HG02763 (cell line): ENCODE data around the gene LRRC46.

Experiments used
- ATAC-seq: cut with Tn5 transposase; IDR thresholded peaks from one replicate; pipeline ENCODE4 v1.9.1; 2021; ENCODE audit warnings: mild to moderate bottlenecking, moderate library complexity; ENCODE audit not compliant: unreplicated experiment

Gene LRRC46

GRCh38 chr17:47829870-47830269 lies 1.6 kb upstream of the LRRC46 start:
- ATAC-seq = no peak

DNA sequence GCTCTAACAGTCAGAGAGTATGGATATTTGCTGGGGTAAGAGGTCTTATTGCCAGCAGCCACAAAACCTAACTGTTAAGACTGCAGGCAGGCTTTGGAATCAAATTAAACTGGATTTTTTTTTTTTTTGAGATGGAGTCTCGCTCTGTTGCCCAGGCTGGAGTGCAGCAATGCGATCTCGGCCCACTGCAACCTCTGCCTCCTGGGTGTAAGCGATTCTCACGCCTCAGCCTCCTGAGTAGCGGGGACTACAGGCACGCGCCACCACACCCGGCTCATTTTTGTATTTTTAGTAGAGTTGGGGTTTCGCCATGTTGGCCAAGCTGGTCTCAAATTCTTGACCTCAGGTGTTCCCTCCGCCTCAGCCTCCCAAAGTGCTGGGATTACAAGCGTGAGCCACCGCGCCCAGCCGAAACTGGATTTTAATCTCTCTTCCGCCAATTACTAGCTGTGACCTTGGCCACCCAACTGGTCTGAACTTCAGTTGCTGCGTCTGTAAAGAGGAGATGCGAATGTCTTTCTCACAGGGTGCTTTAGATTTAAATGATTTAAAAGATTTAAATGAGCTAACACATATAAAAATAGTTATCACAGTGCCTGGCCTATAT lies 971 bp upstream of the LRRC46 start:
- ATAC-seq = no peak

GRCh38 chr17:47831934-47832327 lies 461 bp downstream of the LRRC46 start:
- ATAC-seq = no peak

DNA sequence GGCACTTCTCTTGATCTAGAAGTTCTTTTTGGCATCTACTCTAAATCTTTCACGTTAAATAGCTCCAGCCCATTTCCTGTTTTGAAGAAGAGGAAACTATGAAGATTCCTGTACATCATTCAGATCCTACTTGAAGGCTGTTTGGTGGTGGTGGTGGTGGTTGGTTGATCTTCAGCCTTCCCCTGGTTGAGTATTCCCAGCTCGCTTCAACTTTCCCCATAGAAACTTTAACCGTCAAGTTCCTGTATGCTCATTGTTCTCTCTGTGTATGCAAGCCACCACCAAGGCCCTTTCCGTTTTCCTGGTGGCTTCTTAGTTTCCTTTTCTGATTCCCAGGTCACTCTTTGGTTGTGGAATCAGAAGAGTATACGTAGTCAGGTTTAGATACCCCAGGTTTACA lies 3.3 kb downstream of the LRRC46 start:
- no peak for ATAC-seq

GRCh38 chr17:47836601-47837000 lies 5.1 kb downstream of the LRRC46 start:
- no peak for ATAC-seq

- no peak for ATAC-seq
Measured at GRCh38 chr17:47837401-47838039, 6.0 kb downstream of the LRRC46 start.

GRCh38 chr17:47838636-47839035 lies 7.2 kb downstream of the LRRC46 start:
- no peak for ATAC-seq

DNA sequence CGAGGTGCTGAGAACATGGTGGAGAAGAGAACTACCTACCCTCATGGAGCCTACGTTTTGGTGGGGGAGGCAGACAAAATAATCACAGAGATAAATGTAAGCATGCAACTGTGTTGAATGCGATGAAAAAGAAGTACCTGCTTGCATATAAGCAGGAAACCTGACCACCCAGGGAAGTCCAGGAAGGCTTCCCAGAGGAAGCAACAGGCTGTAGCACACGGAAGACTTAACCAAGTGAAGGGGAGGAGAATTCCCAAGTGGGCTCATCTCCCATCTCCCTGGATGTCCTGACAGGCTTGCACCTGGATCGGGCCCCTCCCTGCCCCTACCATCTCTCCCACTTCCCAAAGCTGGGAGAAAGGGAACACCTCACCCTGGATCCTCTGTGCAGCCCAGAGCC lies 7.6 kb downstream of the LRRC46 start:
- no peak for ATAC-seq

DNA sequence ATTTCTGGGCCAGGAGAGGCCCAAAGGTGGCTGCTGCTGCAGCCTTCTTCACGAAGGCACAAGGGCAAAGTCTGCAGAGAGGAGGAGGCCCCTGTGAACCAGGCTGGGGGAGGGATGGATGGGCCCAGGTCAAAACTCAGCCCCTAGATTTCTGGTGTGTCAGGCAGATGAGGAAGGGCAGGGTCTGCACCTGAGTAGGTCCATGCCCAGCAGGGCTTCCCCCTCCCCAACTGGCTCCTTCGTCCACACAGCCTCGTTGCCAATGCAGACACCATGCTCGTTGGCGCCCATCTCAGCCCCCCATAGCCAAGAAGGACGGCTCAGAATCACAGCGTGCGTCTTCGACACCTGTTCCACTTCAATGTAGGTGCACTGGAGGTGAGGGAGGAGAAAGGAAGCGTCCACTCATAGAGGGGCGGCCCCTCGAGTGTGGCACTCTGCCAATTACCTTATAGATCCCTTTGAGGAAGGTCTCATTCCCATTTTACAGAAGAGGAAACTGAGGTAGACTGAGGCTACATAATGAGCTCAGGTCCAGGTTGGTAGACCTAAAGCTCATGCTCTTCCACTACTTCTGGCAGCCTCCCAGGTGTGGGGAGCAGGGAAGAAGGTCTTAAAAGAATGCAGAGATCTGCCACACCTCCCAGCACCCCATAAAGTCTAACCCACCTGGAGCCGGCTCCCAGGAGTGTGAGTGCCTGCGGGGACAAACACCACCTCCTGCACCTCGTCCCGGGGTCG lies 8.7 kb downstream of the LRRC46 start:
- no peak for ATAC-seq

DNA sequence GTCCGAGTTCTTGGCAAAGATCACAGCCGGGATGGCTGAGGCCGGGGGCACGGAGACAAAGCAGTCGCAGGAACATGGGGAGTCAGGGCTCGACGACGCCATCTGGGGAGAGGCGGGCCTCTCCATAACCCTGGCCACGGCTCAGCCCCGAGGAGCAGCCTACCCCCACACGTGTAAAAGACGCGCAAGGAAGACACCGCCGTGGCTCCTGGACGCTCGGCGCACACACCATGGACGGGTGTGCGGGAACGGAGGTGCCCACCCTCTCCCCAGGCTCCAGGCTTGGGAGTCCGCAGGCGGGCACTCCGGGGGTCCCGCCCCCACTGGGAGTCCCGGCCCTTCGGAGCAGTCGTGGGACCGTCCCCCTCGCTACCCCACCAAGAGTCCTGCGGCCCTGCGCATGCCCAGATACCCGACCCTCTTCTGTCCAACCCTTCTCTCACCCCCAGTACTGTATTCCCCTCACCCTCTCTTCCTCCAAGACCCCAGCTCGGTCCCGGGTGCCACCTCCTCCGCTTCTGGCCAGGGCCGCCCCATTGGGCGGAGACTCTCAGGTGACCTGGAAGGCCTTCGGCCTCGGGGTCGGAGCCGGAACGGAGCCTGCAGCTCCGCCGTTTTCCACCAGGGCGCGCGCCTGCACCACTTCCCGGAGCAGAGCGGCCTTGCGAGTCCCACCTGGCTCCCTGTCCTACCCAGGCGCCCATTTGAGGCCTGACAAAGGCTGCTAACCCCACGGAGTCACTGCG lies 9.4 kb downstream of the LRRC46 start, which contains the start of gene SCRN2:
TSS of gene SCRN2 (minus strand) at position 532 of the 746 bp plus-strand sequence. CDS start at position 102, 430 bp downstream.
- ATAC-seq = peak; percentile 67

DNA sequence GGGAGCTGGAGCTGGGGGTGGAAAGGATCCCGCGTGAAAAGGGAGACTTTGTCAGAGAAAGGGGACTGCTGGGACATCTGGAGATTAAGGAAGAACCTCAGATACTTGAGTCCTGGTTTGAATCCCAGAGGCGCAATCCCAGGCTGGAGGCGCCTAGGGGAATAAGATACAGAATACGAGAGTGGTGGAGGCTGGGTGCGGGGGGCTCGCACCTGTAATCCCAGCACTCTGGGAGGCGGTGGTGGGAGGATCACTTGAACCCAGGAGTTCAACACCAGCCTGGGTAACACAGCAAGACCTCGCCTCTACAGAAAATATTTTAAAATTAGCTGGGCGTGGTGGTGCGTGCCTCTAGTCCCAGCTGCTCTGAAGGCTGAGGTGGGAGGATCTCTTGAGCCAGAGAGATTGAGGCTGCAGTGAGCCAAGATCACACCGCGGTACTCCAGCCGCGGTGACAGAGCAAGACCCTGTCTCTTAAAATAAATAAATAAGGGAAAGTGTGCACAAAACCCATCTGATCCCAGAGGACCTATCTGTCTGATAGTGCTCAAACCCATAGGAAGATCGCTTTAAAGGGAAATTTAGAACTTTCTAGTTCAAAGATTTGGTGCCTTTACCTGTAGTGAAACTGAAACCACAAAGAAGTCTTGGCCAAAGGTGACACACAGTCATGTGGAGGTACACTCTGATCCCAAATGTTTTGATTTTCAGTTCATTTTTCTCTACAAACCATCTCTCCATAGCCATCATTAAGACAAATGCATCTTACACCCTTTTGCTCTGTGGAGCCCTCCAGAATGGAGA lies 10.2 kb downstream of the LRRC46 start:
- no peak for ATAC-seq

GRCh38 chr17:47843391-47843730 lies 11.9 kb downstream of the LRRC46 start:
- ATAC-seq = no peak

DNA sequence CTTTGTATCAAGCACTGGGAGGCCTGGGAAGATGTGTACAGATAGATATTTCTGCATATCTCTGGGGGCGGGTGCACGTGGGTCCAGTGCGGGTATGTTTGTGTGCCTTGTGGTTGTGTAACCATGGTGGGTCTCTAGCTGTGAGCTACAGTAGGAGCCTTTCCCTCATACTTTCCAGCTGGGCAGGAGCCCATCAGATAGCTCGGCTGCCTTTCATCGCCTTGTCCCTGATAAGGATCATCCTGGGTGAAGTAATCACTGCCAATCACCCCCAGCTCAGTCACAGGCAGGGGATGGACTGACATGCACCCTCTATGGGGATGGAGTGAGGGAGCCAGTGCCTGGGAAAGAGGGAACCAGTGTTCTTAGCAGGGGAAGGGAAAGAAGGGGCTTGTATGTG lies 12.8 kb downstream of the LRRC46 start:
- ATAC-seq = no peak

GRCh38 chr17:47844814-47845715 lies 13.6 kb downstream of the LRRC46 start:
- no peak for ATAC-seq

DNA sequence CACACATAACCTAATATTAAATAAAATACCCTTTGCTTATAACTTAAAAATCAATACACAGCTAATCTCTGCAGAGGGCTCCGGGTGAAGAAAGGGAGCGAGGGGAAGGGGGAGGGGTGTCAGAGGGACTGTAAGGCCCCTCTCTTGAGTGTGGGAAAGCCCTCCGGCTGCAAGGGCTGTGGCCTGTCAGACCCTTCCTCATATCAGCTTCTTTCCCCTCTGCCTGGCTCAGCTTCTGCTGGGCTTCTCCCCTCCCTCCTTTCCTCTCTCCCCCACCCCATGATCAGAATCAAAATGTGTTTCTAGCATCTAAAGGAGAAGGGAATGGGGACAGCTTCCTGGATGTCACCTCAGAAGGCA lies 14.2 kb downstream of the LRRC46 start:
- ATAC-seq = no peak

- ATAC-seq = no peak
Measured at GRCh38 chr17:47846716-47847340, 15.4 kb downstream of the LRRC46 start.

DNA sequence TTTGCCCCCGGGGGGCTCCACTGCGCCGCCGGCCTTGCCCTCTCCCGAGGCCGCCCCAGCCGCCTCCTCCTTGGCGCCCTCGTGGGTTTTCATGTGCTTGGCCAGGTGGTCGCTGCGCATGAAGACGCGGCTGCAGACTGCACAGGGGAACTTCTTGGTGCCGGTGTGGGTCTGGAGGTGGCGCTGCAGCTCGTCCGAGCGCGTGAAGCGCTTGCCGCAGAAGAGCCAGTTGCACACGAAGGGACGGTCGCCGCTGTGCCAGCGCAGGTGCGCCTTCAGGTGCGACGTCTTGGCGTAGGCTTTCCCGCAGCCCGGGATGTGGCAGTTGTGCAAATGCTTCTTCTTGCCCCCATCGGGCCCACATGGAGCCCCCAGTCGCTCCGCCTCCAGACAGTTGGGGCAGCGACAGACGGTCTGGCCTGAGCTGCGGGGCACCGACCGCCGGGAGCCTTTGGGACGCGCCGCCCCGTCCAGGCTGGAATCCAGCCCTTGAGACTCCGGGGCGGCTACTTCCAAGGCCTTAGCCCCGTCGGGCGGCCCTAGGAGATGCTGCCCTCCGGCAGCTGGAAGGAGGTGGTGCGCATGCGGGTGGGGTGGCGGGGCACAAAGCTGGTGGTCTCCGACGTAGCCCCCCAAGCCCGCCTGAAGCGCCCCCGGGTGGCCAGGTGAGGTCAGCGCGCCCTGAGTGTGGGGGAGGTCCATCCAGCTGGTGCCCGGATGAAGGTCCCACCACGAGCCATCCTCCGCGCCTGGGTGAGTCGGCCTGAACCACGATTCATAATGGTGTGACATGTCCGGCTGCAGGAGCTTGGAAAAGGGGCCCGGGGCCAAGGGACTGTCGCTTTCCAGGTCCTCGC lies 16.1 kb downstream of the LRRC46 start:
- no peak for ATAC-seq

DNA sequence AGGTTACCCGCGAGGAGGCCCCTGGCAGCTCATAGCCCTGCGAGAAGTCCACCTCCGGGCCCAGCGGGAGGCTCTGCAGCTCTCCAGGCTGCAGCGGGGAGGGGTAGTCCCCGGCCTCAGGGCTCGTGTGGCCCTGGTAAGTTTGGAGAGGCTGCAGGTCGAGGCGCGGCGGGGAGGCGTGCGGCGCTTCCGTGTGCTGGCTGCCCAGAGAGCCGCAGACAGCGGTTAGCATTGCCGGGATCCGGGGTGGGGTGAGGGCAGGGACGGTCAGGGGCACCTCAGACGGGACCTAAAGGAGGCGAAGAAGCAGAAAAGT lies 16.7 kb downstream of the LRRC46 start:
- no peak for ATAC-seq

GRCh38 chr17:47850373-47850691 lies 18.9 kb downstream of the LRRC46 start:
- ATAC-seq = no peak
